HUDEP-2 (cell line): ENCODE data around the gene SLC16A5.

Experiments used
- DNase-seq, 76 experiments: peaks; one replicate each; lab custom pipeline; 2025; ENCODE audit not compliant: unreplicated experiment in 76 of 76; lab: John Stamatoyannopoulos, UW

Gene SLC16A5

DNA sequence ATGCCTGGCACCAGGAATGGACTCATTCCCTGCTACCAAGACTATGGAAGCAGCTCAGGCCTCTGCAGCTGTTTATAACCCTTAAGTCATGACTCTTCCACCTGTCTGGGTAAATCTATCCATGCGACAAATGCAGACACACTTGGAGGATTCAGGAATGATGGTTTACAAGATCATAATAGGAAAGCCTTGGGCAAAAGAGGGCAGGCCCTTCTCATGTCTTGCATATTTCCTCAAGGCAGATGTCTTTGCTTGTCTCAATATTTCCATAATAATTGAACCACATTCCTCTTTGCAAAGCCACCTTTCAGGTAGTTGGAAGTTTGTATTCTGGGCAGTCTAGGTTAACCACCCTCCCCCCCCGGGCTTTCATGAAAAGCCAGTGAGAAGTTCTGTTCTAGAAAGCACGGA is 67.4 kb downstream of the SLC16A5 start:
- DNase-seq: no peak
